ENCODE data around the gene MAPK13.

Gene MAPK13

GRCh38 chr6:36170704-36171103, 40.4 kb downstream of the MAPK13 start:
- no peak for DNase-seq (ENCODE audit: low read depth in 2 of 2)
- H3K4me3 ChIP-seq (replicated peaks in 1 of 2; ENCODE audit: low read depth in 2 of 2, low read length in 2 of 2): no peak overlapping the region
- no peak for TF ChIP-seq CTCF (IDR thresholded peaks at IDR 0.05; ENCODE audit: low read depth, low read length)

GRCh38 chr6:36171573-36171972, 41.3 kb downstream of the MAPK13 start:
- no peak for DNase-seq (ENCODE audit: low read depth in 2 of 2)
- TF ChIP-seq CTCF (IDR thresholded peaks at IDR 0.05; ENCODE audit: low read depth, low read length): no peak
- H3K4me3 ChIP-seq (replicated peaks in 1 of 2; ENCODE audit: low read depth in 2 of 2, low read length in 2 of 2): no peak overlapping the region

- H3K4me3 ChIP-seq (replicated peaks in 1 of 2; ENCODE audit: low read depth in 2 of 2, low read length in 2 of 2): no peak overlapping the region
- no peak for TF ChIP-seq CTCF (IDR thresholded peaks at IDR 0.05; ENCODE audit: low read depth, low read length)
- no peak for DNase-seq (ENCODE audit: low read depth in 2 of 2)
These were observed 46.9 kb downstream of the MAPK13 start for GRCh38 chr6:36177166-36177565.

GRCh38 chr6:36178544-36178943, 48.2 kb downstream of the MAPK13 start:
- no peak overlapping the region for H3K4me3 ChIP-seq (replicated peaks in 1 of 2; ENCODE audit: low read depth in 2 of 2, low read length in 2 of 2)
- TF ChIP-seq CTCF (IDR thresholded peaks at IDR 0.05; ENCODE audit: low read depth, low read length): no peak
- no peak for DNase-seq (ENCODE audit: low read depth in 2 of 2)

- DNase-seq (ENCODE audit: low read depth in 2 of 2): no peak
- no peak for TF ChIP-seq CTCF (IDR thresholded peaks at IDR 0.05; ENCODE audit: low read depth, low read length)
- H3K4me3 ChIP-seq (replicated peaks in 1 of 2; ENCODE audit: low read depth in 2 of 2, low read length in 2 of 2): no peak overlapping the region
These were observed 49.8 kb downstream of the MAPK13 start for GRCh38 chr6:36180126-36180525.

GRCh38 chr6:36184311-36184710, 54.0 kb downstream of the MAPK13 start:
- no peak for TF ChIP-seq CTCF (IDR thresholded peaks at IDR 0.05; ENCODE audit: low read depth, low read length)
- DNase-seq (ENCODE audit: low read depth in 2 of 2): no peak
- H3K4me3 ChIP-seq (replicated peaks in 1 of 2; ENCODE audit: low read depth in 2 of 2, low read length in 2 of 2): no peak overlapping the region

GRCh38 chr6:36186199-36186598, 55.9 kb downstream of the MAPK13 start:
- TF ChIP-seq CTCF (IDR thresholded peaks at IDR 0.05; ENCODE audit: low read depth, low read length): no peak
- no peak overlapping the region for H3K4me3 ChIP-seq (replicated peaks in 1 of 2; ENCODE audit: low read depth in 2 of 2, low read length in 2 of 2)
- DNase-seq (ENCODE audit: low read depth in 2 of 2): no peak

Measured in cardiac fibroblast (primary cell).